Activated CD8-positive, alpha-beta T cell treated with anti-CD3 and anti-CD28 coated beads for 36 hours (primary cell): ENCODE measurements around the gene SLC31A2. TPM values are rescaled to one million over a fixed set of nuclear protein-coding genes. Genes with fewer than 3 reads are reported as not detected.

ENCODE experiments used
- ATAC-seq: fragments of 200-7000 bp; cut with Tn5 transposase; one replicate; pipeline ENCODE4 v1.10.0; 2021; ENCODE audit warnings: mild to moderate bottlenecking, moderate library complexity
- CTCF ChIA-PET: fragments of 350-600 bp; sonication (Branson Sonifier 250); formaldehyde crosslinking; loops from one replicate; lab custom pipeline; 2021; ENCODE audit warnings: antibody characterized with exemption; lab: Charles Lee
- POLR2A ChIA-PET: fragments of 350-600 bp; sonication (Branson Sonifier 250); formaldehyde crosslinking; loops from one replicate; lab custom pipeline; 2021; ENCODE audit warnings: antibody characterized with exemption; lab: Charles Lee
- DNase-seq: peaks from one replicate; pipeline ENCODE4 v3.0.0-alpha.2; 2020
- H3K27ac Mint-ChIP-seq: one replicate; pipeline ENCODE4 v1.8.0; 2021; ENCODE audit warnings: mild to moderate bottlenecking, mixed read lengths
- H3K27me3 Mint-ChIP-seq: one replicate; pipeline ENCODE4 v1.8.0; 2021; ENCODE audit warnings: mixed read lengths
- H3K36me3 Mint-ChIP-seq: one replicate; pipeline ENCODE4 v1.8.0; 2021; ENCODE audit warnings: low read depth, mixed read lengths
- H3K4me1 Mint-ChIP-seq: one replicate; pipeline ENCODE4 v1.8.0; 2021; ENCODE audit warnings: low read depth, mixed read lengths
- H3K4me3 Mint-ChIP-seq: one replicate; pipeline ENCODE4 v1.8.0; 2021; ENCODE audit warnings: mild to moderate bottlenecking, moderate library complexity, mixed read lengths
- H3K9me3 Mint-ChIP-seq: one replicate; pipeline ENCODE4 v1.8.0; 2021; ENCODE audit warnings: mixed read lengths
- intact Hi-C: fragments of 100-400 bp; cut with micrococcal nuclease; formaldehyde crosslinking; loops from one replicate; pipeline ENCODE4 v1.10.0; 2022
- total RNA-seq, 2 experiments: library from RNA; stranded (reverse); gene quantifications; one replicate each; pipeline ENCODE4 v1.2.3, GENCODE V29; 2021
- TF ChIP-seq, protein P1 (sequence below): fragments of 200-600 bp; IDR thresholded peaks from one replicate; pipeline ENCODE4 v1.8.0; 2022; ENCODE audit warnings: antibody characterized with exemption, mild to moderate bottlenecking

SLC31A2 gene
- total RNA-seq, 2 experiments from 2014 or later: 1.6 to 3.4 TPM

DNA sequence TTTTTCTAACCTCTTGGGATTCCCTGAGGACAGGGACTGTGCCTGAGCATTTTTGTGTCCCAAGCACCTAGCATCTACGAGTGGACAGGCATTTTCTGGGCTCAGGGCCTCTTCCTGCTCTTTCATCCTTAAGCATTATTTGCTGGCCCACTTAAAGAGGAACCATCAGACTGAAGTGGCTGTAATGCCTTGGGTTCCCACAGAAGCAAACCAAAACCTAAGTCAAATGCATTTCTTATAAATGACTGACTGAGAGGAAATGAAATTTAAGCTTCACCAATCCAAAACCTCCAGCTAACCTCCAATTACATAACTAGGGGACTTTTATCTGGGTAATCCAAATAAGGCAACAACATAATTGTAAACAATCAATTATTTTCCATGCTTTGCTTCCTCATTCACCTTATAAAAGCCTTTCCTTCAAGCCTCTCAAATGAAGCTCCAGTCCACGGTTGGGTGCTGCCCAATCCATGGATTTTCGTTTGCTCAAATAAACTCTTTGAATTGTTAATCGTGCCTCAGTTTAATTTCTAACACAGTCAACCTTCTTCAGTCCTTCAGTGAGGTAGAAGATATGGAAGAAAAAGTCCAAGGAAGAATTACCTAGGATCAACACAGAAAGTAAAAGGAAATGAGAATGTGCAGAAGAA lies 25.3 kb upstream of the SLC31A2 start:
- ATAC-seq: no peak
- ChIA-PET POLR2A (no interaction called here), CTCF (interaction anchor here (0.7 to 1.2 kb wide), 2 partner anchors 13 to 222 kb away, joined by 3 read pairs; no protein-coding TSS in a partner anchor)
- Mint-ChIP-seq H3K4me1 (no peaks in the 10 kb centered on the region), H3K4me3 (no peak overlapping the region), H3K27ac (no peak overlapping the region), H3K27me3 (peaks cover 22% of the 10 kb centered on the region), H3K9me3 (no peaks in the 10 kb centered on the region), H3K36me3 (no peaks in the 10 kb centered on the region)
- TF ChIP-seq, protein P1, sequence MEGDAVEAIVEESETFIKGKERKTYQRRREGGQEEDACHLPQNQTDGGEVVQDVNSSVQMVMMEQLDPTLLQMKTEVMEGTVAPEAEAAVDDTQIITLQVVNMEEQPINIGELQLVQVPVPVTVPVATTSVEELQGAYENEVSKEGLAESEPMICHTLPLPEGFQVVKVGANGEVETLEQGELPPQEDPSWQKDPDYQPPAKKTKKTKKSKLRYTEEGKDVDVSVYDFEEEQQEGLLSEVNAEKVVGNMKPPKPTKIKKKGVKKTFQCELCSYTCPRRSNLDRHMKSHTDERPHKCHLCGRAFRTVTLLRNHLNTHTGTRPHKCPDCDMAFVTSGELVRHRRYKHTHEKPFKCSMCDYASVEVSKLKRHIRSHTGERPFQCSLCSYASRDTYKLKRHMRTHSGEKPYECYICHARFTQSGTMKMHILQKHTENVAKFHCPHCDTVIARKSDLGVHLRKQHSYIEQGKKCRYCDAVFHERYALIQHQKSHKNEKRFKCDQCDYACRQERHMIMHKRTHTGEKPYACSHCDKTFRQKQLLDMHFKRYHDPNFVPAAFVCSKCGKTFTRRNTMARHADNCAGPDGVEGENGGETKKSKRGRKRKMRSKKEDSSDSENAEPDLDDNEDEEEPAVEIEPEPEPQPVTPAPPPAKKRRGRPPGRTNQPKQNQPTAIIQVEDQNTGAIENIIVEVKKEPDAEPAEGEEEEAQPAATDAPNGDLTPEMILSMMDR: no peak
- intact Hi-C loops: no loop called here
- no peak for DNase-seq

DNA sequence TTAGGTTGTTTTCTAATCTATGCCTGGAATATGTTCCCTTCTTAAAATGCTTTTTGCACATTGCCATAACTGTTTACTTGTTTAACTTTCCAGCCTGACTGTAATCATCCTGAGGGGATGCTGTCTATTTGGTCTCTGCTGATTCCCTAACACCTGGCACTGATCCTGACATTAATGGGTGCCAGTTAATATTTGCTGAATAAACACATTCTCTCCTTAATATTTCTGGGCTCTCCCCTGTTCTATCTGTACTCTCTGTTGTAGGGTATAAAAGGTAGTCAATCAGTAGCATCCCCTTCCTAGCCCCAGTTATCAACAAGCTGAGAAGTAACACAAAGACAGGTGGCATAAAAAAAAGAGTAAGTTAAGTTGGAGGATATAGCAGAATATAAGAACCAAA lies 21.3 kb upstream of the SLC31A2 start:
- H3K27ac Mint-ChIP-seq: no peak overlapping the region
- H3K27me3 Mint-ChIP-seq: peaks cover 27% of the 10 kb centered on the region
- no peaks in the 10 kb centered on the region for H3K4me1 Mint-ChIP-seq
- no peaks in the 10 kb centered on the region for H3K9me3 Mint-ChIP-seq
- intact Hi-C loops: no loop called here
- H3K36me3 Mint-ChIP-seq: no peaks in the 10 kb centered on the region
- no peak overlapping the region for H3K4me3 Mint-ChIP-seq
- TF ChIP-seq, protein P1: no peak
- ATAC-seq (no peak), DNase-seq (no peak)
- ChIA-PET POLR2A (no interaction called here), CTCF (no interaction called here)

DNA sequence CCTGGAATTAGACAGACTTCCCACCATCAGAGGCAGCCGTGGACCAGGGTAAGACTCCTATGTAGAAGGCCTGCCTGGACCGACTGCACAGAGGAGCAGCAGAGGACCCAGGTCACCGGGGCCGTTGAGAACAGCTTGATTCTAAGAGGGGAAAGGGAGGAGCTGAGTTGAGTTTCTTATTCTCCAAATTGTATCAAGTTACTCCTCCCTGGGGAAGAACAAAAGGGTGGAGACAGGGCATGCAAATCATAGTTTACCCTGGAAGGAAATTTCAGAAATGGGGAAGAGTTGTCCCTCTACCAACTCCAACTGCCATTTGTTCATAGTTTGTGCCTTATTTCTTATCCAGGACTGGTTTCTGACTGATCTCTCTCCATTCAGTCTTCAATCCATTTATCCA lies 20.9 kb upstream of the SLC31A2 start:
- ChIA-PET CTCF (interaction anchor here (3.1 kb wide), 1 partner anchor 17 kb away, joined by 9 read pairs; no protein-coding TSS in a partner anchor), POLR2A (no interaction called here)
- Mint-ChIP-seq H3K27me3 (peaks cover 27% of the 10 kb centered on the region), H3K9me3 (no peaks in the 10 kb centered on the region), H3K4me3 (no peak overlapping the region), H3K36me3 (no peaks in the 10 kb centered on the region), H3K4me1 (no peaks in the 10 kb centered on the region), H3K27ac (no peak overlapping the region)
- TF ChIP-seq, protein P1: no peak
- DNase-seq (no peak), ATAC-seq (no peak)
- intact Hi-C loops: no loop called here

DNA sequence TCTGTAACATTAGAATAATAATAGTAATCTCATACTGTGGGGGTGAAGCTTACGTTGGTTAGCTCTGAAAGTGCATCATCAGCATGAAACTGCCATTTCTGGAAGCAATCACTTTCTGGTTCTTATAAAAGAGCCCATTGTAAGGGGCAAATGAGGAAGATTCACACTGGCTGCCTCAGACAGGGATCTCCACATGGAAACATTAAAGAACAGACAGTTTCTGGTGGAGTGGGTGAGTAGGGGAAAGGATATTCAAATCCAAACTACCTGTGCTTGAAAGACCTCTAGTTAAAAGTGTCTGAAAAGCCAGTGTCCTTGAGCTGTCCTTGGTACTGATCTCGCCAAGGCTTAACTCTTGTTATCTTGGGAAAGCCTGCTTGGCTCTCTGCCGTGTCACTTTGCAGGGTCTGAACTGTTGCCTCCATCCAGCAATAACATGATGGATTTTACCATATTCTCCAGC lies 19.1 kb upstream of the SLC31A2 start:
- CTCF ChIA-PET: interaction anchor here (1.2 to 3.1 kb wide), 2 partner anchors 18 to 19 kb away, joined by 3 to 9 read pairs; no protein-coding TSS in a partner anchor
- TF ChIP-seq, protein P1: no peak
- POLR2A ChIA-PET: interaction anchor here (0.8 kb wide), 1 partner anchor 19 kb away, joined by 3 read pairs; the partner anchor contains the start of gene SLC31A2
- Mint-ChIP-seq H3K27ac (no peak overlapping the region), H3K27me3 (peaks cover 23% of the 10 kb centered on the region), H3K9me3 (no peaks in the 10 kb centered on the region), H3K4me1 (no peaks in the 10 kb centered on the region), H3K36me3 (no peaks in the 10 kb centered on the region), H3K4me3 (no peak overlapping the region)
- DNase-seq (peak; percentile 24), ATAC-seq (no peak)
- intact Hi-C loops: no loop called here
